ENCODE results near the gene SASH1. TPM values are rescaled to one million over a fixed set of nuclear protein-coding genes. Genes with fewer than 3 reads are reported as not detected.

The SASH1 gene
- total RNA-seq, 1 donor from 2014 or later: 10.6 TPM

GRCh38 chr6:148340586-148341297, 1.9 kb upstream of the SASH1 start:
- H3K4me3 ChIP-seq (ENCODE audit: low read depth, low read length): no peak overlapping the region
- TF ChIP-seq CTCF (conservative IDR thresholded peaks at IDR 0.05; ENCODE audit: low read depth, low read length): no peak
- DNase-seq (ENCODE audit: low read depth): no peak

- DNase-seq (ENCODE audit: low read depth): no peak
- H3K4me3 ChIP-seq (ENCODE audit: low read depth, low read length): peak overlapping the region; percentile 82
- TF ChIP-seq CTCF (conservative IDR thresholded peaks at IDR 0.05; ENCODE audit: low read depth, low read length): no peak
Measured at GRCh38 chr6:148342100-148342349, 613 bp upstream of the SASH1 start.

GRCh38 chr6:148343047-148343782, 577 bp downstream of the SASH1 start:
- H3K4me3 ChIP-seq (ENCODE audit: low read depth, low read length): peak overlapping the region; percentile 82
- TF ChIP-seq CTCF (conservative IDR thresholded peaks at IDR 0.05; ENCODE audit: low read depth, low read length): peak; percentile 10
- DNase-seq (ENCODE audit: low read depth): no peak

- peak overlapping the region; percentile 82 for H3K4me3 ChIP-seq (ENCODE audit: low read depth, low read length)
- TF ChIP-seq CTCF (conservative IDR thresholded peaks at IDR 0.05; ENCODE audit: low read depth, low read length): no peak
- no peak for DNase-seq (ENCODE audit: low read depth)
Measured at GRCh38 chr6:148345176-148345575, 2.5 kb downstream of the SASH1 start.

GRCh38 chr6:148345578-148345977, 2.9 kb downstream of the SASH1 start:
- DNase-seq (ENCODE audit: low read depth): no peak
- no peak for TF ChIP-seq CTCF (conservative IDR thresholded peaks at IDR 0.05; ENCODE audit: low read depth, low read length)
- peak overlapping the region; percentile 82 for H3K4me3 ChIP-seq (ENCODE audit: low read depth, low read length)

- no peak overlapping the region for H3K4me3 ChIP-seq (ENCODE audit: low read depth, low read length)
- TF ChIP-seq CTCF (conservative IDR thresholded peaks at IDR 0.05; ENCODE audit: low read depth, low read length): no peak
- DNase-seq (ENCODE audit: low read depth): no peak
Measured at GRCh38 chr6:148346681-148347440, 4.2 kb downstream of the SASH1 start.
